Panc1 (cell line): ENCODE measurements around the gene DOK6.

Experiments used
- CTCF ChIP-seq: fragments of 450-650 bp; IDR thresholded peaks from 2 replicates; pipeline ENCODE4 v1.5.1; 2017; ENCODE audit warnings: mild to moderate bottlenecking
- POLR2AphosphoS5 ChIP-seq: IDR thresholded peaks from 2 replicates; pipeline ENCODE4 v1.6.1; 2012; ENCODE audit warnings: mild to moderate bottlenecking, low read depth, low read length, moderate library complexity
- REST ChIP-seq, 2 experiments: IDR thresholded peaks; 2 replicates each; pipeline ENCODE4 v1.6.1; 2011 to 2012; ENCODE audit warnings: low read depth in 2 of 2, control low read depth in 1 of 2, low read length in 1 of 2, mild to moderate bottlenecking in 1 of 2, moderate library complexity in 1 of 2; ENCODE audit not compliant: insufficient read depth in 1 of 2
- TCF7L2 ChIP-seq: IDR thresholded peaks from 2 replicates; pipeline ENCODE4 v1.6.1; 2011; ENCODE audit warnings: mild to moderate bottlenecking, low read depth, low read length, inconsistent platforms

GRCh38 chr18:69880083-69880482 lies 479.4 kb downstream of the DOK6 start:
- TF ChIP-seq CTCF, result no peak
- no peak for TF ChIP-seq POLR2AphosphoS5
- no peak for TF ChIP-seq REST (IDR thresholded peaks at IDR 0.05; ENCODE audit: insufficient read depth in 1 of 2, low read depth in 2 of 2, low read length in 1 of 2)
- no peak for TF ChIP-seq TCF7L2
